IMR-90 (cell line): ENCODE results near the gene EFCAB9. TPM values are rescaled to one million over a fixed set of nuclear protein-coding genes. Genes with fewer than 3 reads are reported as not detected.
A peak's percentile ranks its signal among the peaks of the same experiment; 100 is the strongest.

ENCODE experiments used
- ATAC-seq: fragments of 200-7000 bp; cut with Tn5 transposase; 2 replicates; pipeline ENCODE4 v1.9.1; 2020; ENCODE audit warnings: low read depth, mild to moderate bottlenecking, moderate library complexity
- BruUV-seq: library from RNA; stranded (reverse); fragments of 400-500 nt; replicated peaks from 2 replicates; lab custom pipeline; 2021; lab: Mats Ljungman, UMichigan
- CTCF ChIA-PET: fragments of 300-600 bp; formaldehyde crosslinking; extraction: SDS; loops from one replicate; lab custom pipeline; 2021; ENCODE audit warnings: antibody characterized with exemption; lab: Yijun Ruan, JAX
- POLR2A ChIA-PET: fragments of 300-600 bp; sonication (Branson Sonifier 250); formaldehyde crosslinking; loops from one replicate; lab custom pipeline; 2022; ENCODE audit warnings: antibody characterized with exemption; ENCODE audit not compliant: unreplicated experiment; lab: Charles Lee
- DNase-seq: peaks from one replicate; pipeline ENCODE4 v3.0.0; 2013
- H2AFZ ChIP-seq: replicated peaks from 2 replicates; pipeline ENCODE3; 2013; ENCODE audit warnings: low read length, mild to moderate bottlenecking; ENCODE audit not compliant: poor library complexity
- H2AK5ac ChIP-seq: 2 replicates; pipeline ENCODE4 v1.6.1; 2013; ENCODE audit warnings: low read depth, low read length, inconsistent platforms
- H2AK9ac ChIP-seq: replicated peaks from 2 replicates; pipeline ENCODE3; 2013; ENCODE audit warnings: mild to moderate bottlenecking, low read depth, low read length, moderate library complexity; ENCODE audit not compliant: poor library complexity
- H2BK120ac ChIP-seq: 2 replicates; pipeline ENCODE4 v1.6.1; 2013; ENCODE audit warnings: low read depth, low read length, inconsistent platforms
- H2BK15ac ChIP-seq: 3 replicates; pipeline ENCODE4 v1.6.1; 2013; ENCODE audit warnings: low read depth, low read length, inconsistent platforms
- H2BK20ac ChIP-seq: 2 replicates; pipeline ENCODE4 v1.6.1; 2013; ENCODE audit warnings: low read depth, mild to moderate bottlenecking, inconsistent platforms, low read length, moderate library complexity
- H2BK5ac ChIP-seq: 2 replicates; pipeline ENCODE4 v1.6.1; 2013; ENCODE audit warnings: mild to moderate bottlenecking, low read depth, low read length, inconsistent platforms; ENCODE audit not compliant: poor library complexity, severe bottlenecking
- H3K14ac ChIP-seq: replicated peaks from 2 replicates; pipeline ENCODE4 v1.6.1; 2013; ENCODE audit warnings: low read depth, low read length, inconsistent platforms
- H3K18ac ChIP-seq: 2 replicates; pipeline ENCODE4 v1.6.1; 2013; ENCODE audit warnings: low read depth, low read length, control low read depth
- H3K23ac ChIP-seq: 2 replicates; pipeline ENCODE4 v1.6.1; 2013; ENCODE audit warnings: low read depth, low read length, inconsistent platforms
- H3K27ac ChIP-seq: 2 replicates; pipeline ENCODE4 v1.5.1; 2013; ENCODE audit warnings: mild to moderate bottlenecking, control low read depth, low read length; ENCODE audit not compliant: insufficient read depth
- H3K27me3 ChIP-seq: 2 replicates; pipeline ENCODE4 v1.6.1; 2013; ENCODE audit warnings: low read length; ENCODE audit not compliant: control insufficient read depth, insufficient read depth
- H3K36me3 ChIP-seq: 2 replicates; pipeline ENCODE4 v1.6.1; 2013; ENCODE audit warnings: low read length, mixed read lengths; ENCODE audit not compliant: control insufficient read depth, insufficient read depth
- H3K4ac ChIP-seq: 2 replicates; pipeline ENCODE4 v1.6.1; 2013; ENCODE audit warnings: low read depth, low read length, inconsistent platforms
- H3K4me1 ChIP-seq: 2 replicates; pipeline ENCODE4 v1.6.1; 2013; ENCODE audit warnings: low read length, mixed read lengths; ENCODE audit not compliant: control insufficient read depth, insufficient read depth
- H3K4me2 ChIP-seq: 2 replicates; pipeline ENCODE4 v1.6.1; 2013; ENCODE audit warnings: low read depth, mild to moderate bottlenecking, control low read depth, low read length, moderate library complexity
- H3K4me3 ChIP-seq: 2 replicates; pipeline ENCODE4 v1.5.1; 2013; ENCODE audit warnings: low read depth, mild to moderate bottlenecking, control low read depth, low read length, moderate library complexity; ENCODE audit not compliant: insufficient read depth
- H3K56ac ChIP-seq: 2 replicates; pipeline ENCODE4 v1.6.1; 2013; ENCODE audit warnings: low read length, inconsistent platforms; ENCODE audit not compliant: insufficient read depth; ENCODE audit errors: extremely low read depth
- H3K79me1 ChIP-seq, 2 experiments: 2 replicates each; pipeline ENCODE4 v1.6.1; 2013; ENCODE audit warnings: low read length in 2 of 2, inconsistent platforms in 1 of 2, low read depth in 1 of 2
- H3K9ac ChIP-seq: 2 replicates; pipeline ENCODE4 v1.6.1; 2013; ENCODE audit warnings: low read depth, low read length, control low read depth
- H3K9me1 ChIP-seq: 2 replicates; pipeline ENCODE4 v1.6.1; 2013; ENCODE audit warnings: low read length, inconsistent platforms; ENCODE audit not compliant: insufficient read depth
- H3K9me3 ChIP-seq: 2 replicates; pipeline ENCODE4 v1.6.1; 2013; ENCODE audit warnings: low read length; ENCODE audit not compliant: control insufficient read depth, insufficient read depth
- H4K20me1 ChIP-seq: 2 replicates; pipeline ENCODE4 v1.6.1; 2013; ENCODE audit warnings: low read length, inconsistent platforms; ENCODE audit not compliant: insufficient read depth
- H4K5ac ChIP-seq: 2 replicates; pipeline ENCODE4 v1.6.1; 2013; ENCODE audit warnings: mild to moderate bottlenecking, low read depth, low read length, control low read depth
- H4K8ac ChIP-seq, 2 experiments: 2 replicates each; pipeline ENCODE4 v1.6.1; 2013; ENCODE audit warnings: low read depth in 2 of 2, low read length in 2 of 2, control low read depth in 1 of 2, inconsistent platforms in 1 of 2
- H4K91ac ChIP-seq: 2 replicates; pipeline ENCODE4 v1.6.1; 2013; ENCODE audit warnings: low read depth, low read length, inconsistent platforms; ENCODE audit not compliant: insufficient read depth
- BHLHE40 ChIP-seq: fragments of 150-350 bp; IDR thresholded peaks from 2 replicates; pipeline ENCODE4 v1.6.1; 2016; ENCODE audit warnings: mild to moderate bottlenecking, low read depth, low read length
- CHD1 ChIP-seq: IDR thresholded peaks from 2 replicates; pipeline ENCODE4 v1.6.1; 2012; ENCODE audit warnings: low read depth, low read length, improper control_type of control experiment
- CTCF ChIP-seq: conservative IDR thresholded peaks from 2 replicates; pipeline ENCODE4 v1.5.1; 2012; ENCODE audit warnings: mild to moderate bottlenecking, low read depth, low read length, improper control_type of control experiment
- FOS ChIP-seq: fragments of 150-350 bp; IDR thresholded peaks from 2 replicates; pipeline ENCODE4 v1.6.1; 2016; ENCODE audit warnings: low read depth, low read length
- MAZ ChIP-seq: IDR thresholded peaks from 2 replicates; pipeline ENCODE4 v1.6.1; 2012; ENCODE audit warnings: low read depth, mild to moderate bottlenecking, low read length, improper control_type of control experiment, moderate library complexity, borderline replicate concordance
- MXI1 ChIP-seq: IDR thresholded peaks from 2 replicates; pipeline ENCODE4 v1.6.1; 2012; ENCODE audit warnings: low read depth, mild to moderate bottlenecking, low read length, moderate library complexity, borderline replicate concordance
- POLR2A ChIP-seq: IDR thresholded peaks from 2 replicates; pipeline ENCODE4 v1.6.1; 2012; ENCODE audit warnings: mild to moderate bottlenecking, low read depth, low read length
- RAD21 ChIP-seq: IDR thresholded peaks from 2 replicates; pipeline ENCODE4 v1.6.1; 2012; ENCODE audit warnings: low read length, improper control_type of control experiment
- SMC3 ChIP-seq: fragments of 150-350 bp; IDR thresholded peaks from 2 replicates; pipeline ENCODE4 v1.6.1; 2016; ENCODE audit warnings: low read depth, mild to moderate bottlenecking, antibody characterized with exemption, low read length, moderate library complexity
- WGBS, 2 experiments: methylation state at CpG; one replicate each; pipeline versions ENCODE4 v1.1.5 to v1.1.7; 2013; ENCODE audit warnings: missing lambda C conversion rate in 2 of 2; ENCODE audit not compliant: insufficient read length in 1 of 2; ENCODE audit errors: extremely low coverage in 2 of 2; 5-methylcytosine and 5-hydroxymethylcytosine counted together
- dilution Hi-C: fragments of 300-500 bp; cut with HindIII; formaldehyde crosslinking; loops from one replicate; pipeline ENCODE4 v1.14.3; 2018; ENCODE audit warnings: low sequenced_read_pairs; ENCODE audit not compliant: unreplicated experiment
- in situ Hi-C: fragments of 300-500 bp; cut with MboI; formaldehyde crosslinking; loops from 3 replicates; pipeline ENCODE4 v1.14.3; 2019; ENCODE audit warnings: low sequenced_read_pairs, inconsistent platforms, mixed read lengths
- intact Hi-C: fragments of 100-400 bp; cut with micrococcal nuclease; formaldehyde crosslinking; loops from 2 replicates; pipeline ENCODE4 v1.10.0; 2022
- polyA plus RNA-seq, 3 experiments: library from polyadenylated mRNA; depleted of rRNA; stranded (reverse); fragments of >200 nt; gene quantifications; 2 replicates each; pipeline ENCODE4 v1.2.3, GENCODE V29; 2012; ENCODE audit warnings: low replicate concordance in 1 of 3
- total RNA-seq: library from RNA; depleted of rRNA; stranded (reverse); fragments of >200 nt; gene quantifications from 2 replicates; pipeline ENCODE4 v1.2.3, GENCODE V29; 2012

The EFCAB9 gene
- total and polyA plus RNA-seq, 2 of the 4 experiments (the other 2 are of a cell fraction): not detected

- Histone ChIP-seq H4K20me1 (peaks cover 4% of the 10 kb centered on the region), H3K4me1 (peaks cover 11% of the 10 kb centered on the region), H2BK120ac (peak within 1 kb of the TSS; percentile 77), H3K9me1 (peaks cover 6% of the 10 kb centered on the region), H3K9me3 (no peaks in the 10 kb centered on the region), H2BK15ac (peak within 1 kb of the TSS; percentile 41; the same call in 1 of the 3 replicates), H3K27me3 (no peaks in the 10 kb centered on the region), H3K9ac (peak within 1 kb of the TSS; percentile 83), H3K4me2 (peak within 1 kb of the TSS; percentile 83), H3K27ac (peak within 1 kb of the TSS; percentile 88), H3K18ac (peak within 1 kb of the TSS; percentile 36), H3K23ac (peak within 1 kb of the TSS; percentile 83), H3K14ac (peak within 1 kb of the TSS; percentile 92), H3K4ac (peak within 1 kb of the TSS; percentile 88), H2AK5ac (peak within 1 kb of the TSS; percentile 49), H2AK9ac (peak within 1 kb of the TSS; percentile 96), H3K36me3 (no peaks in the 10 kb centered on the region), H3K4me3 (peak within 1 kb of the TSS; percentile 98), H4K8ac (peak within 1 kb of the TSS; percentile 58 to 61; a peak in 3 of 4 replicates), H2AFZ (peak within 1 kb of the TSS; percentile 99), H2BK20ac (no peak within 1 kb of the TSS), H3K79me1 (peaks cover 17 to 42% of the 10 kb centered on the region in 2 experiments; a peak in 3 of 4 replicates), H2BK5ac (peak within 1 kb of the TSS; percentile 75), H3K56ac (peak within 1 kb of the TSS; percentile 77), H4K91ac (peak within 1 kb of the TSS; percentile 73), H4K5ac (peak within 1 kb of the TSS; percentile 48)
- dilution Hi-C loops (no loop called here), in situ Hi-C loops (loop anchor here (5.0 to 25.0 kb wide), 2 partner anchors 86 to 776 kb away; partner anchors contain the start of gene FGF18), intact Hi-C loops (loop anchor here (1.0 to 5.0 kb wide), 6 partner anchors 81 to 771 kb away; partner anchors contain the start of genes FBXW11, FGF18 and UBTD2)
- ATAC-seq (peak; percentile 90), DNase-seq (peak; percentile 87)
- 0% methylated on average over 50 of the region's 102 CpGs; no CpG with 5 or more reads in 1 of the 2 experiments for whole genome bisulfite sequencing, 2 experiments
- POLR2A ChIA-PET: no interaction called here
- CTCF ChIA-PET: interaction anchor here (0.5 to 1.4 kb wide), 20 partner anchors 10 to 590 kb away, joined by 3 to 7 read pairs (median 3); partner anchors contain the start of gene FBXW11
- TF ChIP-seq CTCF (peak; percentile 92), SMC3 (peak; percentile 85), MAZ (peak; percentile 79), FOS (no peak), CHD1 (no peak), POLR2A (0 out of 2 replicates have a peak, but pooled peaks have one; percentile 17), RAD21 (peak; percentile 96), MXI1 (peak; percentile 87; the same call in 1 of the 2 replicates), BHLHE40 (peak; percentile 63)
- no TSS peak for BruUV-seq
Observed at GRCh38 chr5:172188033-172188892, 5.7 kb upstream of the EFCAB9 start, which contains the start of gene STK10. STK10 (minus strand) TSS chr5:172188224; CDS start chr5:172188042, 182 bp downstream.
